ENCODE data around the gene FRY.

FRY gene

DNA sequence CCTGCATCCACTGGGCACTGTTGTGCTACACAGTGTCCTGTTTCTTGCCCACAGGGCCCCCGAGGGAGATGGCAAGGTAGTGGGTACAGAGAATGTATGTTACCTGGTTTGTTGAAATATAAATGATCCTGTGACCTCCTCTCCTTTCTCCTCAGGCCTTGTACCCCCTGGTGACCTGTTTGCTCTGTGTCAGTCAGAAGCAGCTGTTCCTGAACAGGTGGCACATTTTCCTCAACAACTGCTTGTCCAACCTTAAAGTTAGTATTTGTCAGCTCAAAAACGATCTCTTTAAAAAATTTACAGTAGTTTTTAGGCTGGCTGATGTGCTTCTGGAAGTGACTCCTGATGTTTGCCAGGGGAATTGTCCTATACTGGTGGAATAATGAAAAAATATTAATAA, 105.1 kb downstream of the FRY start:
- no peak for DNase-seq

DNA sequence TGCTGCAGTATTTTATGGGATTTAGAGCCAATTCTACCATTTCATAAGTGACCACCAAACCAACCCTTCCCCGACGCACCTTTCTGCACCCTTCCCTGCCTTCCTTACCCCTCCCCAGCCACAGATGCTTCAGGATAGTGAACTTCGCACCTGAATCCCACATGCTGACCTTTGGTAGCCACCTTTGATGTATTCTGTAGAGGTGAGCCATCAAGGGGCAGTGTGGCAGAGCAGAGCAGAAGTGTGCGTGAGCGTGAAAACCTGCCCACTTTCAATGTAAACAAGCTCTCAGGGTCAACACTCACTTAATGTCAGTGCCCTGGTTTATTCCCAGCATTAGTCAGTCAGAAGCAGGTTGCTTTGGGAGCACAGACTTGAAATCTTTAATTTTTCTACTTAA, 107.7 kb downstream of the FRY start:
- no peak for DNase-seq

DNA sequence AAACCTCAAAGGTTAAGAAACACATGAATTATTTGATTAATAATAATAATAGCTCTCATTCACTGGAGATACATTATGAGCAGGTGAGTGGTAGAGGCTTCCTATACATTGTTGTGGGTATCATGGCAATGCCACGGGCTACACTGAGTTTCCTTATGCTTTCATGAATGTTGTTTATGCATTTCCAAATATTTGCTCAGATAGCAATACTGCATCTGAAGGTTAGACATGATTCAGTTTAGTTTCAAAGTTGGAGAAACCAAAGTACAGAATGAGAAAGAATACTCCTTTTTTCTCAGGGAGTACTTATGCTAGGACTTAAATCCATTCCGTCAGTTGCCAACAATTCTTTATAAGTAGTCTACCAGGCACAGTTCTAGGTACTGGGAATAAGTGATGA, 108.5 kb downstream of the FRY start:
- DNase-seq: no peak

GRCh38 chr13:32141462-32141861, 109.9 kb downstream of the FRY start:
- no peak for DNase-seq

DNA sequence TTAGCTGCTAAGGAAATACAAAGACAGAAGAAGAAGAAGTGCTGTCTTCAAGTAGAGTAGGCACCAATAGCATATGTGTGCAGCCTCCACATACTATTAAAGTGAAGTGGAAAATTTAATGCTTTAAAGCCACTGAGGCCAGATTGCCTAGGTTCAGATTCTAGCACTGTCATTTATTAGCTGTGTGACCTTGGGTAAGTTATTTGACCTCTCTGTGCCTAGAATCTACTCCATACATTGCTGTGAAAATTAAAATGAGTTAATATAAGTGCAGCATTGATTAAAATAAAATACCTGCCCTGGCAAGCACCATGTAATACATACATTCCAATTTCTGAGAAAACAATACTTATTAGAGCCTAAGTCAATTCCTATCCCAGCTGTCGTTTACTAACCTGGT, 110.5 kb downstream of the FRY start:
- no peak for DNase-seq

DNA sequence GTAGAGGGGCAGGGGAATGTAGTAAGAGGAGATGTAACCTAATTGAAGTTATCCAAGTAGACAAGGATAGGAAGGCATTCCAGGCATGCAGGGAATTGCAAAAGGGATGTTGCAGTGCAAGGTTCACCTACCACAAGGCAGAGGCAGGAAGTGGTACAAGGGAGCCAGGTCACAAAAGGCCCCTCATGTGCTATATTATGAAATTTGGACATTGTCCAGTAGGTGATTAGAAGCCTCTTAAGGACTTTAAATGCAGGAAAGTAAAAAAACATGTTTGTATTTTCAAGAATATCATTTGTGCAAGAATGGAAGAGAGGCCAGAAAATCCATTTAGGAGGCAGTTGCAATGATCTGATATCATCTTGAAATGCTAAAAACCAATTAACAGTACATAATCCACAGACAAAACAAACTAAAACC, 111.4 kb downstream of the FRY start:
- no peak for DNase-seq

GRCh38 chr13:32147193-32147592, 115.6 kb downstream of the FRY start:
- no peak for DNase-seq

DNA sequence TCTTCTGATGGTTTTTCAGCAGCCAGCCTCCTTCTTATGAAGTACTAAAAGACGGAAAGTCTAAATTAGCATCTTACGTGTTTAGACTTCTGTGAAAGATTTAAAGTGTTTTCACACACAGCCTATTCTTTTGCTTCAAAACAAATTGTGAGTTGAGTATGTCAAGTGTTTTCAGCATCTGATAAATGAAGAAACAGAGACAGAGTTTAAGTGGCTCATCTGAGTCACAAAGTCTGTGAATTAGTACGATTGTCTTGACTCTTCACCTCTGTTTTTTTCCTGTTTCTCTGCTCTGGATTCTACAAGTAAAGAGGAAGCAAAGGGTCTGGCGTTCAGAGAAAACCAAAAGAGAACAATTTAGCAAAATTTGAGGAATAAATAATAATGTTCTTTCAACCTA, 116.4 kb downstream of the FRY start:
- DNase-seq: no peak

- DNase-seq: no peak
These were observed 118.7 kb downstream of the FRY start for GRCh38 chr13:32150239-32150638.

DNA sequence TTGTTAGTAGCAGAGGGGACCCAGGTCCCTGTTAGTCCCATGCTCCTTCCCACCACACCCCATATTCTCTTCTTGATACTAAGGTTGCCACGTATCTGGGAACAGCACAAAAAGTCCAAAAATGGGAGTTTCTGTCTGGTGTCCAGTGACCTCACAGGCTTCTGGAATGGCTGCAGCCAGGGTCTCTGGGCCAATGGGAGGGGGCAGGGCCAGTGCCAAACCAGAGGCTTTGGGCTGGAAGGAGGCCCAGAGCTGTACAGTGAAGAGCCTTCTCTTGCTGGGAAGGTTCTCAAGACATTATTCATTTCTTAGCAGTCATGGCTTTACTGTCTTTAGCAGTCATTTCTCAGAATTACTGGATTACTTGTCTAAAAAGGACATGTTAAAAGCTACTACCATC, 119.2 kb downstream of the FRY start:
- no peak for DNase-seq

- DNase-seq: no peak
These were observed 119.7 kb downstream of the FRY start for GRCh38 chr13:32151240-32151639.

DNA sequence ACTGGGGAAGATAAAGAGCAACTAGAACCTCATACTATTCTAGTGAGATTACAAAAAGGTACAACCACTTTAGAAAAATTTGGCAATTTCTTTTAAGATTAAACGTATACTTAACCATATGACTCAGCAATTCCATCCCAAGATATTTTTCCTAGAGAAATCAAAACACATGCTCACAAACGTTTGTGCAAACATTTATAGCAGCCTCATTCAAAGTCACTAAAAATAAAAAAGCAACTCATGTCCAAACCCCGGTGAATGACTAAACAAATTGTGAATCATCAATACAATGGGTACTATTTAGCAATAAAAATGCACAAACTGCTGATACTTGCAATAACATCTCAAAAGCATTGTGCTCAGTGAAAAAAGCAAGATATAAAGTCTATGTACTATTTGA, 121.5 kb downstream of the FRY start:
- no peak for DNase-seq

DNA sequence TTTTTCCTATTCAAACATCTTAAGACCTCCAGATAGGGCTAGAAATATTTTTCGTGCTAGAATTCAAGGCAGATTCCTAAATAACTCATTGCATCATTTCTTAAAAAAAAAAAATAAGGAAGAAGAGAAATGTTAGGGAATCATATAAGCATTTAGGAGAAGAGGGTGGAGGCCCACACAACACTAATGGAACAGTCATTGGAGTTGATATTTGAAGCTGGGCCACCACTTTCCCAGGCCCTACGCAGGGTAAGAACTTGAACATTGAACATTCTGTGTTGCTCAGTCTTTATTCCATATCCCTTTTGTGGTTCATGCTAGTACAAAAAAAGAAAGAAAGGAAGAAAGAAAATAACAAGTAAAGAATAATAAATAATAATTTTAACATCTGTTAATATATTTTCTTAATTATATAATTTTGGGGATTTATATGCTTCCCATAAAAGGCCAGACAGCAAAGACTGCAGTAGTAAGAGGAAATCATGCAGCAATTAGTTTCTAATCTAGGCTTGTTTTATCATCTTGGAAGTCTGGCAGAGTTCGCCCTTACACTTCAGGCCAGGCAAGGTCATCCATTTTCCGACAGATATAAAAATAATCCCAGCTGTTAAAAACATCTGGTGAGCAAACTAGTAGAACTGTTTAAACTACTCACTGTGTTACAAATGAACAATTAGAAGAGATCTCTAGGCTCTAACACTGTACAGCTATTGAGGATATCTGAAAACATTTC, 127.7 kb downstream of the FRY start:
- no peak for DNase-seq

DNA sequence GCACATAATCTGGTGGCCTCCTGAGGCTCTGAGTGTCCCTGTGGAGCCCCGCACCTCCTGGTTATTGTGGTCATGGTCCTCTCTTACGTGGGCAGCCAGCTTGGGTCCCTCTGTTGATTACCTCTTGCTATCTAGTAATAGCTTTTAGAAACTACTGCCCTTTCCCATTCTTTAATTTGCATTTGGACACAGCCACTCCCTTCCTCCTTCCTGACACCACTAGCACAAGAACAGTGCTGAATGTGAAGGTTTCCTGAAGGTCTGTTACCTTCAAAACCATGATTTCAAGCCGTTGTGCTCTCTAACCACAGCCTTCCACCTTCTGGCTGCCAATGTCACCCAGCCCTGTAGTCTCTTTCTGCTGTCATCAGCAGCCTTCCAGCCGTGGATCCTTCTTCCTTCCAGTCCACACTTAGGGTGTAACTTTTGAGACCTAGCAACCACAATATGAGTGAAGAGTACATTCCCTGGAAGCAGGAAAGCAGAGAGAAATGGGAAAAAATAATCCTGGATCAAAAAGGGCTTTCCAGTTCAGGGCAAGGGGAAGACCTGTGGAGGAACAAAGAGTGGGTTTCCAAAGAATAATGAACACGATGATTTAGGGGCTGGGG, 130.9 kb downstream of the FRY start:
- no peak for DNase-seq

GRCh38 chr13:32164622-32165268, 133.2 kb downstream of the FRY start:
- DNase-seq: peak; percentile 8 to 34

DNA sequence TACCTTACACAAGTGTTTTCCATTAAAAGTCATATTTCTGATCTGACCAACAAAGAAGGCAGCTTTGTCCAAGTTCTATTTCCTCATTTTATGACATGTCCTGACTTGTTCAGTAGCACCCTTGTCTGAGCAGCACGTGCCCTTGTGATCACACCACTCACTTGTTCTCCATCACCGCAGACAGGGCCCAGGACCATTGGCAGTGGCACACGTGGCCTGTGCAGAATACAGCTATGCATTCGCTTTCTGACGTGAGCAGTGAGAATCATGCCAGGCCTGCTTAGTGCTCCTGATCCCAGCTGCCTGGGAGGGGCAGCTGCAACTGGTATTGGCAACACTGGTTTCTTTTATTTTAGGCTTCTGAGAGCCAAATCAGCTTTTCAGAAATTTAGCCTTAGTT, 134.2 kb downstream of the FRY start:
- no peak for DNase-seq

DNA sequence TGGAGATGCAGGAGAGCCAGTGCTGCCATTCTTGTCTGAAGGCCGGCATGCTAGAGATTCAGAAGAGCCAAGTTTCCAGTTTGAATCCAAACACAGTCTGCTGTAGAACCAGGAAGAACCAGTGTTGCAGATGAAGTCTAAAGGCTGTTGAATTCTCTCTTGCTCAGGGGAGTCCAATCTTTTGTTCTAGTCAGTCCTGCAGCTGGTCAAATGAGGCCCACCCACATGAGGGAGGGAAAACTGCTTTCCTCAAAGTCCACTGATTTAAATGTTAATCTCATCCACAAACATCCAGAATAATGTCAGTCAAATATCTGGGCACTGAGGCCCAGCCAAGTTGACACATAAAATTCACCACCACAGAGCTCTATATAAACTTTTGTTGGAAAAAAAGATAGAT, 136.6 kb downstream of the FRY start:
- no peak for DNase-seq

GRCh38 chr13:32170841-32171240, 139.3 kb downstream of the FRY start:
- no peak for DNase-seq

- no peak for DNase-seq
These were observed 142.3 kb downstream of the FRY start for GRCh38 chr13:32173881-32174280.

DNA sequence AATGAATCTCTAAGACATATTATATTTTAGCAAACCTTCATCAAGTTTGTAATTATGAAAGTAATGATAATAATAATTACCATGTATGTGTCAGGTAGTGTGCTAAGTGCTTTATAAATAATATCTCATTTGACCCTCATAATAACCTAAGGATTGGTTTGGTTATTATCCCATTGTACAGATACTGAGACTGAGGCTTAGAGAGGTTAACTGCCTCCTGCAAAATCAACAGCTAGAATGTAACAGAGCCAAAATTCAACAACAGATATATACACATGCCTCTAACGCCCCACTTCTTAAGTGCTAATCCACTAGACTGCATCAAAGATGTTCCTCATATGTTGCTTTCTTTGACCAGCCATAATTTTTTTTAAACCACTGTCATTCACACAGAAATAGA, 142.8 kb downstream of the FRY start:
- DNase-seq: no peak

DNA sequence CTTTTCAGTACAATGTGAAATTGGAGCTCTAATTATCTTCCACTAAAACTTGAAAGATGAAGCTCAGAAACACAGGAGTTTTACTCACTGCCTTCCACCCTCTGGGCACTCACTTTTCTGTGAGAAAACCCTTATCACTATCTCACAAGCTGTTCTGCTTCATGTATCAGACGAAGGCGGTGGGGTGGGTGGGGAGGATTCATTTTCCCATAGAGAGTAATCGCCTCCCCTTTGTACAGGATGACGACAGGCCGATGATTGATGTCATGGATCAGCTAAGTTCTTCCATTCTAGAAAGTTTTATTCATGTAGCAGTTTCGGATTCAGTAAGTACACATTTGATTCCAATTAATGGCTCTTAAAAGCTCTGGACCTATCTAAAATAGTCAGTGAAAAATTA, 143.7 kb downstream of the FRY start:
- no peak for DNase-seq

GRCh38 chr13:32175943-32176342, 144.4 kb downstream of the FRY start:
- DNase-seq: no peak

DNA sequence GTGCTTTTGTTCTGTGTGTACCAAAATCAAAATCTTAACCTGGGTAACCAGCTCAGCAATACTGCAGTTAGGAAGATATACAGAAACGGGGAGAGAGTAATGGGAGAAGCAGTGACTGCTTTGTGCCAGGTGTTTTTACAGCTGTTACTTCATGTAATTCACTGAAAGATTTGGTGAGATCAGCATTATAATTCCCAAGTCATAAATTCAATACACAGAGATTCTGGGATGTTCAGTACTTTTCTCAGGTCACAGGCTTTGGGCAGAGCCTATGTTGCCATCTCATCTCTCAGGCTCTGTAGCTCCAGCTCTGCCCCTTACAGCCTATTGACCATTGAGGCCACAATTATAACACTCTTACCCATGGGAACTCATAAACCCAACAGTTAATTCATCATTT, 145.1 kb downstream of the FRY start:
- DNase-seq: no peak

DNA sequence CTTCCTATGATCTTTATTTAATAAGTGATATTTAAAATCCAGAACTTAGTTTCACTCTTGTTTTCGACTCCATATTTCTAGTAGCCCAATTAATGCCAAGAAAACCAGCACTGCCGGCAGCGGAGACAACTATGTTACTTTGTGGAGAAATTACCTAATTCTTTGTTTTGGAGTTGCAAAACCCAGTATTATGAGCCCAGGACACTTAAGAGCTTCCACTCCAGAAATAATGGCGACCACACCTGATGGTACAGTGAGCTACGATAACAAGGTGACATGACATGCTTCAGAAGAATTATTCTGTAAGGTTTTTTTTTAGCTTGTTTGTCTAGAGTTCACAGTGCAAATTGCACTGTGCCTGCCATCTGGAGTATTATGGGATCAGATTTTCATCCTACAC, 147.2 kb downstream of the FRY start:
- no peak for DNase-seq

- no peak for DNase-seq
These were observed 148.1 kb downstream of the FRY start for GRCh38 chr13:32179708-32180107.
